ENCODE data around the gene ZNF879.

DNA sequence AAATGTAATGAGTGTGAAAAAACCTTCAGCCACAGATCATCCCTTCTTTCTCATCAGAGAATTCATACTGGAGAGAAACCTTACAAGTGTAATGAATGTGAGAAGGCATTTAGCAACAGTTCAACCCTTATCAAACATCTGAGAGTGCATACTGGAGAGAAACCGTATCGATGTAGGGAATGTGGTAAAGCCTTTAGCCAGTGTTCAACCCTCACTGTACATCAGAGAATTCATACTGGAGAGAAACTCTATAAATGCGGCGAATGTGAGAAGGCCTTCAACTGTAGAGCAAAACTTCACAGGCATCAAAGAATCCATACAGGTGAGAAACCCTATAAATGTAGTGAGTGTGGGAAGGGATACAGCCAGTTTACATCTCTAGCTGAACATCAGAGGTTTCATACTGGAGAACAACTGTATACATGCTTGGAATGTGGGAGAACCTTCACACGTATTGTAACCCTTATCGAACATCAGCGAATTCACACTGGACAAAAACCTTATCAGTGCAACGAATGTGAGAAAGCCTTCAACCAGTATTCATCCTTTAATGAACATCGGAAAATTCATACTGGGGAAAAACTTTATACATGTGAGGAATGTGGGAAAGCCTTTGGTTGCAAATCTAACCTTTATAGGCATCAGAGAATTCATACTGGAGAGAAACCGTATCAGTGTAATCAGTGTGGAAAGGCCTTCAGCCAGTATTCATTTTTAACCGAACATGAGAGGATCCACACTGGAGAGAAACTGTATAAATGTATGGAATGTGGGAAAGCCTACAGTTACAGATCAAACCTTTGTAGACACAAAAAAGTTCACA lies 55.8 kb downstream of the ZNF879 start:
- TF ChIP-seq, protein P1, sequence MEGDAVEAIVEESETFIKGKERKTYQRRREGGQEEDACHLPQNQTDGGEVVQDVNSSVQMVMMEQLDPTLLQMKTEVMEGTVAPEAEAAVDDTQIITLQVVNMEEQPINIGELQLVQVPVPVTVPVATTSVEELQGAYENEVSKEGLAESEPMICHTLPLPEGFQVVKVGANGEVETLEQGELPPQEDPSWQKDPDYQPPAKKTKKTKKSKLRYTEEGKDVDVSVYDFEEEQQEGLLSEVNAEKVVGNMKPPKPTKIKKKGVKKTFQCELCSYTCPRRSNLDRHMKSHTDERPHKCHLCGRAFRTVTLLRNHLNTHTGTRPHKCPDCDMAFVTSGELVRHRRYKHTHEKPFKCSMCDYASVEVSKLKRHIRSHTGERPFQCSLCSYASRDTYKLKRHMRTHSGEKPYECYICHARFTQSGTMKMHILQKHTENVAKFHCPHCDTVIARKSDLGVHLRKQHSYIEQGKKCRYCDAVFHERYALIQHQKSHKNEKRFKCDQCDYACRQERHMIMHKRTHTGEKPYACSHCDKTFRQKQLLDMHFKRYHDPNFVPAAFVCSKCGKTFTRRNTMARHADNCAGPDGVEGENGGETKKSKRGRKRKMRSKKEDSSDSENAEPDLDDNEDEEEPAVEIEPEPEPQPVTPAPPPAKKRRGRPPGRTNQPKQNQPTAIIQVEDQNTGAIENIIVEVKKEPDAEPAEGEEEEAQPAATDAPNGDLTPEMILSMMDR (IDR thresholded peaks at IDR 0.05; ENCODE audit: low read depth, low read length) = no peak
- TF ChIP-seq EZH2phosphoT487 (IDR thresholded peaks at IDR 0.05; ENCODE audit: low read depth) = no peak

Data from OCI-LY3 (cell line).